Aorta (tissue), 5 donors: Measurements from ENCODE around the gene PATL2. TPM values are rescaled to one million over a fixed set of nuclear protein-coding genes. Genes with fewer than 3 reads are reported as not detected.

Experiments used
- ATAC-seq: fragments of 200-7000 bp; cut with Tn5 transposase; one replicate; pipeline ENCODE4 v1.9.1; 2022; ENCODE audit warnings: moderate library complexity; ENCODE audit not compliant: low FRiP score
- DNase-seq, 2 donors: peaks; one replicate each; pipeline ENCODE4 v3.0.0-alpha.2; 2020
- H3K27ac ChIP-seq, 2 donors: one replicate each; pipeline ENCODE4 v1.5.1; 2013; ENCODE audit warnings: low read length in 2 of 2, mild to moderate bottlenecking in 2 of 2, moderate library complexity in 2 of 2, control low read depth in 1 of 2, inconsistent platforms in 1 of 2, low read depth in 1 of 2
- H3K27me3 ChIP-seq, 2 donors: one replicate each; pipeline ENCODE4 v1.6.1; 2013; ENCODE audit warnings: control low read depth in 1 of 2, low read length in 1 of 2, mild to moderate bottlenecking in 1 of 2, moderate library complexity in 1 of 2; ENCODE audit not compliant: insufficient read depth in 2 of 2, control insufficient read depth in 1 of 2
- H3K36me3 ChIP-seq, 2 donors: one replicate each; pipeline ENCODE4 v1.6.1; 2013; ENCODE audit warnings: control low read depth in 1 of 2, low read length in 1 of 2, mild to moderate bottlenecking in 1 of 2; ENCODE audit not compliant: insufficient read depth in 2 of 2, control insufficient read depth in 1 of 2
- H3K4me1 ChIP-seq, 2 donors: one replicate each; pipeline ENCODE4 v1.6.1; 2013; ENCODE audit warnings: low read length in 2 of 2, control low read depth in 1 of 2, mild to moderate bottlenecking in 1 of 2, moderate library complexity in 1 of 2; ENCODE audit not compliant: insufficient read depth in 2 of 2, control insufficient read depth in 1 of 2
- H3K4me3 ChIP-seq, 2 donors: one replicate each; pipeline ENCODE4 v1.5.1; 2013; ENCODE audit warnings: low read length in 2 of 2, control low read depth in 1 of 2, mild to moderate bottlenecking in 1 of 2
- H3K9me3 ChIP-seq: one replicate; pipeline ENCODE4 v1.6.1; 2013; ENCODE audit warnings: mild to moderate bottlenecking, low read length; ENCODE audit not compliant: control insufficient read depth
- WGBS, 2 donors: extraction: QIAGEN DNeasy Blood & Tissue Kit; methylation state at CpG; one replicate each; pipeline ENCODE4 v1.1.7; 2013; 5-methylcytosine and 5-hydroxymethylcytosine counted together
- intact Hi-C, 2 donors: fragments of 100-400 bp; cut with DNase I; formaldehyde crosslinking; loops; one replicate each; pipeline versions ENCODE4 v1.14.2 to v1.15.0; 2022
- polyA plus RNA-seq, 2 donors: library from polyadenylated mRNA; stranded (reverse); fragments of 200-250 nt; gene quantifications; one replicate each; pipeline ENCODE4 v1.2.3, GENCODE V29; 2013
- total RNA-seq, 2 donors: library from RNA; stranded (reverse); fragmentation: NEBNext Ultra II Directional; extraction: Animal tissue kit (Norgen Biotek cat#: 25700); gene quantifications; one replicate each; pipeline ENCODE4 v1.2.1, GENCODE V29; 2021
- donor health status: healthy with polysubstance abuse.
- donor health status: Bipolar disorder and iron deficiency.
- donor health status: DM: no; HTN: no; CAD: no.
- donor health status: DM: no; HTN: no; CAD: no.
- donor health status: DM: yes; HTN: yes; CAD: no.

Gene PATL2
- total and polyA plus RNA-seq, 4 donors, result 0.23 to 2.2 (median 1.3) TPM; not detected in 1

GRCh38 chr15:44620081-44620480 lies 91.0 kb downstream of the PATL2 start:
- Histone ChIP-seq H3K4me3 (no peak overlapping the region), H3K27ac (no peak overlapping the region), H3K36me3 (peaks cover 0 to 1% of the 10 kb centered on the region in 2 donors), H3K27me3 (no peaks in the 10 kb centered on the region), H3K4me1 (no peaks in the 10 kb centered on the region), H3K9me3 (no peaks in the 10 kb centered on the region)
- ATAC-seq, result no peak
- DNase-seq, result no peak
- 94 to 95% methylated on average over 1 of the region's 1 CpG for WGBS, 2 donors
- intact Hi-C loops, result no loop called here

GRCh38 chr15:44616974-44617373 lies 94.1 kb downstream of the PATL2 start:
- Histone ChIP-seq H3K36me3 (peaks cover 5 to 6% of the 10 kb centered on the region in 2 donors), H3K27me3 (no peaks in the 10 kb centered on the region), H3K4me1 (no peaks in the 10 kb centered on the region), H3K9me3 (no peaks in the 10 kb centered on the region), H3K4me3 (no peak overlapping the region), H3K27ac (no peak overlapping the region)
- ATAC-seq (no peak), DNase-seq (no peak)
- 97 to 98% methylated on average over 2 of the region's 2 CpGs for WGBS, 2 donors
- intact Hi-C loops, result no loop called here

Other genes starting within 250 kb of the PATL2 start
- gene EIF3J, start 174.2 kb downstream of the PATL2 start, total RNA-seq, result 10 to 100 TPM; 61.7 to 65.9 TPM
- gene EIF3J, start 174.2 kb downstream of the PATL2 start, polyA plus RNA-seq, result 10 to 100 TPM; 30.2 to 51.5 TPM
- 10 to 100 TPM; 61.1 to 96.3 TPM for gene SPG11, start 47.7 kb downstream of the PATL2 start, total RNA-seq
- gene SPG11, start 47.7 kb downstream of the PATL2 start, polyA plus RNA-seq, result 10 to 100 TPM in 1 of 2 donors, 1 to 10 TPM in 1; 8.3 to 25.9 TPM
- 1,000 to 10,000 TPM; 2,130 to 2,403 TPM for gene B2M, start 194 bp upstream of the PATL2 start, total RNA-seq
- 1,000 to 10,000 TPM; 3,644 to 4,026 TPM for gene B2M, start 194 bp upstream of the PATL2 start, polyA plus RNA-seq
- 10 to 100 TPM; 16.3 to 28.6 TPM for gene TRIM69, start 25.2 kb upstream of the PATL2 start, total RNA-seq
- 10 to 100 TPM; 15.0 to 15.2 TPM for gene TRIM69, start 25.2 kb upstream of the PATL2 start, polyA plus RNA-seq
- gene TERB2, start 245.4 kb upstream of the PATL2 start, total RNA-seq, result not detected
- gene TERB2, start 245.4 kb upstream of the PATL2 start, polyA plus RNA-seq, result not detected